GM18951 (cell line): ENCODE measurements around the gene TUBB4A.

ENCODE experiments used
- POLR2A ChIP-seq: IDR thresholded peaks from 4 replicates; pipeline ENCODE4 v1.6.1; 2011; ENCODE audit warnings: mild to moderate bottlenecking; ENCODE audit not compliant: insufficient read length, insufficient read depth; ENCODE audit errors: extremely low read depth
- in situ Hi-C: fragments of 300-500 bp; cut with MboI; formaldehyde crosslinking; loops from one replicate; pipeline ENCODE4 v1.12.0; 2022; ENCODE audit warnings: low sequenced_read_pairs, mixed read lengths, inconsistent platforms; ENCODE audit not compliant: unreplicated experiment

Gene TUBB4A

GRCh38 chr19:6464070-6464873, 37.8 kb downstream of the TUBB4A start, which contains the start of gene CRB3:
Gene CRB3, plus strand, starts transcription at chr19:6464271. Its CDS starts 431 bp downstream, at chr19:6464702.
- in situ Hi-C loops = no loop called here
- no peak for TF ChIP-seq POLR2A

DNA sequence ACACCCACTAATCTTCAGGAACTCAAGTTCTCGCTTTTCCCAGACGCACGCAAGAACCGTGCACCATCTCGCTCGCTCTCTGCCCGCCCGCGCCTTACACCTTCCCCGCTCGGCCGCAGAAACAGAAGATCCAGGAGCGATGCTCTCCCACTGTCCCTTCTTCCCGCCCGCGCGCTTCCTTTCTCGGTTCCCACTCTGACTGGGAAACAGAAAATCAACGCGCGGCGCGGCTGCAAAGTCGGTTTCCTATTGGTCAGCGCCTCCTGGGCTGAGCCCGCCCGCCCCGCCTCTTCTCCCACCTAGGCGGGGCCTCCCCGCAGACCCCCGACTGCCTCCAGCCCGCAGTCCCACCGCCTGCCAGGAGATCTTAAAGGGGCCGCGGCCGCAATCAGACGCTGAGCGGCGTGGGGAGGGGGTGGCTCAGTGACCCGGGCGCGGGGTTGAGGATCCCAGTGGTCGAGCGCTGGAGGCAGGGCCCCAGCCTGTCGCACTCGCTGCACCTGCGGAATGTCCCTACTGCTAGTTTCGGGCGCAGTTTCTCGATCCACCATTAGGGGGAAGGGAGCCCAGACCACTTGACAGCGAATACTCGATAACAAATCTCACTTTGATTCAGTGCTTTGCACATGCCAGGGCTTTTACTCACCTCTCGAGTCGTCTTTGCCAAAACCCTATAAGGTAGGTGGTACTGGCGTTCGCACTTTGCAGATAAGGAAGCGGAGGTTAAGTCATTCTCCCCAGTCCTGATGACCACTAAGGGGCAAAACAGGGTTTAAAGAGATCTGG, 41.8 kb downstream of the TUBB4A start:
- in situ Hi-C loops = no loop called here
- TF ChIP-seq POLR2A = peak; percentile 68

GRCh38 chr19:6459262-6460098, 42.6 kb downstream of the TUBB4A start, which contains the start of gene SLC25A23:
Gene SLC25A23, minus strand, starts transcription at chr19:6459792. Its CDS starts 164 bp downstream, at chr19:6459628.
- TF ChIP-seq POLR2A = peak; percentile 56
- in situ Hi-C loops = no loop called here

DNA sequence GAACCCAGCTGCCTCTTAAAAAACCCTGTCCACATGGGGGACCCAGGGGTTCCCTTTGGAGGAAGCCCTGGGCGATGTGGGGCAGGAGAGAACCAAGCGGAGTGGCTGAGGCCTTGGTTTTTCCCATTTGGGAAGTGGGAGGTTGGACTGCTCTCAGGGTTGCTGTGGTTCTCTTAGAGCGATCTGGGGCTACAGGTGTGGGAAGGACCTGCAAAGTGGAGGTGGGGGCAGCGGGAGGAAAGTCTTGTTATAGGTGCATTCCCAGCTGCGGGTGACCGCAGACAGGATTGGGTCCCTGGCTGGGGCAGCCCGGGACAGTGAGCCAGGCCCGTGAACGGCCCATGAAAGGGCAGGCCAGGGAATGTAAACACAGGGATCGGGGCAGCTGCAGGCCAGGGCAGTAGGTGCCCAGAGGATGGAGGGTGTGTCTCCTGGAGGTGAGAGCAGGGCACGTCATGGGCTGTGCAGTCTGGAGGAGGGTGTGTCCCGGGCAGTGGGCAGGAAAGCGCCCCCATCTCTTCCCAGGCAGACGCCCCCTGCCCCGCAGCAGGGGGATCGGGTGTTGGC, 43.3 kb downstream of the TUBB4A start:
- in situ Hi-C loops = no loop called here
- TF ChIP-seq POLR2A = no peak

DNA sequence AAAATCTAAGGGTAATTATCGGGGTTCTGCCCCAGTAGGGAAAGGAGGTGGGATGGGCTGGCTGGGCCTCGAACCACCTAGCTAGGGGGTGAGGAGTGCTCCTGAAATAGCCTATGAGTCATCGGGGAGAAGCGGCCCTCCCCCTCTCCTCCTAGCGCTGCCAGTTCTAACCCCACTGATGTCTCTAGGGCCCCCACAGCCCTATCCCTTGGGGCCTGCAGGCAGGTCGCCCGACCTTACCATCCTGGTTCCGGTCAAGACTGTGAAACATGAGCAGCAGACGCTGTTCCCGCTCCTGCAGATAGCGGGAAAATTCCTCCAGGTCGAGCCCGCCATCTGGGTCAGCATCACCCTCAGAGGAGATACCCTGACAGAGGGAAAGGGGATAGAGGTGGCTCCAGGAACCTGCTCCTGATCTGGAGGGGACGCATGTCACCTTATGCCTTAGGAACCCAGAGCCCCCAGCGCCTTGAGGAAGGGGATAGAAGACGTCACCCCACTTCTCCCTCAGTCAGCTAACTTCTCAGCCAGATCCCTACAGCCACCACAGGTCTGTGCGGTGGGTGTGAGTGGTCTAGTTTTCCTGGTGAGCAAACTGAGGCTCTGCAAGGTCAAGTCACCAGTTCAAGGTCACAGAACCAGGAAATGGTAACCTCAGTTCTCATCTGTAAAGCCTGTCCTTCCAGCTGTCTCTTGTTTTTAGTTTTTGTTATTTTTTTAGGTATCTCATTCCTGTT, 44.0 kb downstream of the TUBB4A start:
- TF ChIP-seq POLR2A = no peak
- in situ Hi-C loops = no loop called here

DNA sequence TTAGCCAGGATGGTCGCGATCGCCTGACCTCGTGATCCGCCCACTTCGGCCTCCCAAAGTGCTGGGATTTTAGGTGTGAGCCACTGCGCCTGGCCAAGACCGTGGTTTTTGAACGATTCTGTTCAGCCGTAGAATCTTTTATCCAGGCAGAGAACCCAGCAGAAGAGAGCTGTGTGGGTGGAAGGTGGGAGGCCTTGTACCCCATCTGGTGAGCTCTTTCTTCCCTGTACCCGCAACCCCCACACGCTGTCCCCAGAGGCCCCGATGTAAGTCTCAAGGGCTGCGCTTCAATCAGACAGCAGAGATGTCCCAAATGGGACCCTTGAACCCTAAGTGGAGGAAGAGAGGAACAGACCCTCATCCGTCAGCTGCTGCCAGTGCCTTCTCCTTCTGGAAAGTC, 46.2 kb downstream of the TUBB4A start:
- no peak for TF ChIP-seq POLR2A
- in situ Hi-C loops = no loop called here

GRCh38 chr19:6453951-6454565, 48.1 kb downstream of the TUBB4A start:
- no peak for TF ChIP-seq POLR2A
- in situ Hi-C loops = no loop called here

GRCh38 chr19:6452899-6453298, 49.2 kb downstream of the TUBB4A start:
- in situ Hi-C loops = no loop called here
- no peak for TF ChIP-seq POLR2A

- in situ Hi-C loops = no loop called here
- no peak for TF ChIP-seq POLR2A
Observed at GRCh38 chr19:6452223-6452614, 49.9 kb downstream of the TUBB4A start.

- in situ Hi-C loops = no loop called here
- TF ChIP-seq POLR2A = no peak
Observed at GRCh38 chr19:6451583-6452222, 50.4 kb downstream of the TUBB4A start.

DNA sequence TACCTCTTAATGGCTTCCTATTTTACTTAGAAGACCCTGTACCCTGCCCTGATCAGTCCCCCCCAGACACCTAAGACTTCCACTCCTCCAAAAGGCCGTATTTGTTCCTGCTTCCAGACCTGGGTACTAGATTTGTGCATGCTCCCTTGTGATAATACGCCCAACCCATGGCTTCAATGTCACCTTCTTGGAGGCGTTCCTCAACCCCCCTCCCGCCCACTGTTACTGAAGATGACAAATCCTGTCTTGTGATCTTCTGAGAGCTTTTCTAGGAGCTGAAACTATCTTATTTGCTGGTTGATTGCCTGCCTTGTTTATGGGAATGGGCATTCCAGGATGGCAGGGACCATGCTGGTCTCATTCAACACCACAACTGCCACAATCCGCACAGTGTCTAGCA, 51.9 kb downstream of the TUBB4A start:
- in situ Hi-C loops = no loop called here
- no peak for TF ChIP-seq POLR2A
